H54 (cell line): ENCODE data around the gene C1orf159.

Source experiments
- DNase-seq: peaks from one replicate; pipeline ENCODE4 v3.0.0; 2011; ENCODE audit warnings: low spot score, mixed read lengths; ENCODE audit not compliant: insufficient read length
- FAIRE-seq: peaks from 3 replicates; lab custom pipeline; 2011; peaks lifted over from hg19 to GRCh38; lab: Jason Lieb, UNC
- POLR2A ChIP-seq: IDR thresholded peaks from 2 replicates; pipeline ENCODE4 v1.6.1; 2011; ENCODE audit warnings: low read depth, mild to moderate bottlenecking, low read length

Gene C1orf159

DNA sequence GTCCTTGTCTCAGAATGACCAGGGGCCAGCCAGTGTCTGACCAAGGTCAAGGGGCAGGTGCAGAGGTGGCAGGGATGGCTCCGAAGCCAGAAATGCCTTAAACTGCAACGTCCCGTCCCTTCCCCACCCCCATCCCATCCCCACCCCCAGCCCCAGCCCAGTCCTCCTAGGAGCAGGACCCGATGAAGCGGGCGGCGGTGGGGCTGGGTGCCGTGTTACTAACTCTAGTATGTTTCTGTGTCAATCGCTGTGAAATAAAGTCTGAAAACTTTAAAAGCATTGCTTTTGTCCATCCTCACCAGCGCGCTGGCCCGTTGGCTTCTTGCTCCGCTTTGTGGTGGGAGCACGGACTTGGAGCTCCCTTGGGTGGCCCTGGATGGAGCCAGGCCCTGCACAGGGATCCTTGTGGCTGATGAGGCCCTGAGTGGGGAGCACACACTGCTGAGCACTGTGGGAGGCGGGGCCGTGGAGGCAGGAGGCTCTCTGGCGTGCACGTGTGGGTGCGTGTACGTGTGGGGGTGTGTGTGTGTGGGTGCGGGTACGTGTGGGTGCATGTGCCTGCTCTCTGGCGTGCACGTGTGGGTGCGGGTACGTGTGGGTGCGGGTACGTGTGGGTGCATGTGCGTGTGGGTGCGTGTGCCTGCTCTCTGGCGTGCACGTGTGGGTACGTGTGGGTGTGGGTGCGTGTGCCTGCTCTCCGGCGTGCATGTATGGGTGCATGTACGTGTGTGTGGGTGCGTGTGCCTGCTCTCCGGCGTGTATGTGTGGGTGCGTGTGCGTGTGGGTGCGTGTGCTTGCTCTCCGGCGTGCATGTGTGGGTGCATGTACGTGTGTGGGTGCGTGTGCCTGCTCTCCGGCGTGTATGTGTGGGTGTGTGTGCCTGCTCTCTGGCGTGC, 59.8 kb downstream of the C1orf159 start:
- no peak for DNase-seq
- TF ChIP-seq POLR2A = no peak
- FAIRE-seq = no peak

DNA sequence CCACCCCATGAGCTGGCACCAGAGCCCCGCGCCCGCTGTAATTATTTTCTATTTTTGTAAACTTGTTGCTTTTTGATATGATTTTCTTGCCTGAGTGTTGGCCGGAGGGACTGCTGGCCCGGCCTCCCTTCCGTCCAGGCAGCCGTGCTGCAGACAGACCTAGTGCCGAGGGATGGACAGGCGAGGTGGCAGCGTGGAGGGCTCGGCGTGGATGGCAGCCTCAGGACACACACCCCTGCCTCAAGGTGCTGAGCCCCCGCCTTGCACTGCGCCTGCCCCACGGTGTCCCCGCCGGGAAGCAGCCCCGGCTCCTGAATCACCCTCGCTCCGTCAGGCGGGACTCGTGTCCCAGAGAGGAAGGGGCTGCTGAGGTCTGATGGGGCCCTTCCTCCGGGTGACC, 60.9 kb downstream of the C1orf159 start:
- TF ChIP-seq POLR2A = no peak
- DNase-seq = no peak
- no peak for FAIRE-seq

DNA sequence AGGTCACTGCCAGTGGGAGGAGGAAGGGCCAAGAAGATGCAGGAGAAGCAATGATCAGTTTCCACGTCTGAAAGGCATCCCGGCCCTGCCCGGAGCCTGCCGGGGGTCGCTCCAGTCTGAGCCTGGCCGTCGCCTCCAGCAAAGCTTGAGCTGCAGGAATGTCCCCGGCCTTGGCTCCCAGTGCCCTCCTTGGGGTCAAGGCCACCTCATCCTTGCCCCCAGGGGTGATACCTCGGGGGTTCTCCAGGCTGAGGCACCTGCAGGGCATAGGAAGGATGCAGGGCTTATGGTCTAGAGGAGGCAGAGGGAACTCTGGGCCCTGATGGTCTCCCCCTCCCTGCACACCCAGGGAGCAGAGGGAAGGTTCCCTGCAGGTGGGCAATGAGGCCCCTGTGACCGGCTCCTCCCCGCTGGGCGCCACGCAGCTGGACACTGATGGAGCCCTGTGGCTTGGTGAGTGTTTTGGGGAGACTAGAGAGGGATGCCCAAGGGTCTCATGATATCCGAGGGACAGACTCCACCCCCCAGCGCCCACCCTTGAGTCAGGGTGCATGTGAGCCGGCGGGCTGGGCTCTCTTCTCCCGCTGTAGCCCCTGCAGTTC, 61.7 kb downstream of the C1orf159 start:
- DNase-seq (no peak), FAIRE-seq (no peak)
- TF ChIP-seq POLR2A = no peak

DNA sequence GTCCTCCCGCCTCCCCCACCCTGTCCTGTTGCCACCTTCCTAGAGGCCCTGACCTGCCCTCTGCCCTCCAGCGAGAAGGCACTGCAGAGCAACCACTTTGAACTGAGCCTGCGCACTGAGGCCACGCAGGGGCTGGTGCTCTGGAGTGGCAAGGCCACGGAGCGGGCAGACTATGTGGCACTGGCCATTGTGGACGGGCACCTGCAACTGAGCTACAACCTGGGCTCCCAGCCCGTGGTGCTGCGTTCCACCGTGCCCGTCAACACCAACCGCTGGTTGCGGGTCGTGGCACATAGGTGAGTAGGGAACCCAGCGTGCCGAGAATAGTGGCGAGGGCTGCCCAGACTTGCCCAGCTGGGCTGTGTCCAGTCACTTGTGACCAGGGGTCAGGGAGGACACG, 62.2 kb downstream of the C1orf159 start:
- no peak for TF ChIP-seq POLR2A
- FAIRE-seq (no peak), DNase-seq (no peak)

DNA sequence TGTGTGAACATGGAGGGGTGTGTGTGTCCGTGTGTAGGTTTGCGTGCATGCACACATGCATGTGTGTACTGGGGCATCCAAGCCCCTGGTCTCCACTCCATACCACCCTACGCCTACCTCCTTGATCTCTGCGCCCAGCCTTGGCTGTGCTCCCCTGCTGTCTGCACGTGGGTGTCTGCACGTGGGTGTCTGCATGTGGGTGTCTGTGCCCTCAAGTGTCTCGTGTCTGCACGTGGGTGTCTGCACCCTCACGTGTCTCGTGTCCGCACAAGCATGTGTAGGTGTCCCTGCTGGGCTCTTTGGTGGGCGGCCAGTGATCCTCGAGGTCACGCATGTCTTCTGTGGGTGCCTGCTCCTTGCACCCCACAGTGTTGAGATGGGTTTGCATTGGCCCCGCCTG, 62.9 kb downstream of the C1orf159 start:
- no peak for TF ChIP-seq POLR2A
- FAIRE-seq (no peak), DNase-seq (no peak)

DNA sequence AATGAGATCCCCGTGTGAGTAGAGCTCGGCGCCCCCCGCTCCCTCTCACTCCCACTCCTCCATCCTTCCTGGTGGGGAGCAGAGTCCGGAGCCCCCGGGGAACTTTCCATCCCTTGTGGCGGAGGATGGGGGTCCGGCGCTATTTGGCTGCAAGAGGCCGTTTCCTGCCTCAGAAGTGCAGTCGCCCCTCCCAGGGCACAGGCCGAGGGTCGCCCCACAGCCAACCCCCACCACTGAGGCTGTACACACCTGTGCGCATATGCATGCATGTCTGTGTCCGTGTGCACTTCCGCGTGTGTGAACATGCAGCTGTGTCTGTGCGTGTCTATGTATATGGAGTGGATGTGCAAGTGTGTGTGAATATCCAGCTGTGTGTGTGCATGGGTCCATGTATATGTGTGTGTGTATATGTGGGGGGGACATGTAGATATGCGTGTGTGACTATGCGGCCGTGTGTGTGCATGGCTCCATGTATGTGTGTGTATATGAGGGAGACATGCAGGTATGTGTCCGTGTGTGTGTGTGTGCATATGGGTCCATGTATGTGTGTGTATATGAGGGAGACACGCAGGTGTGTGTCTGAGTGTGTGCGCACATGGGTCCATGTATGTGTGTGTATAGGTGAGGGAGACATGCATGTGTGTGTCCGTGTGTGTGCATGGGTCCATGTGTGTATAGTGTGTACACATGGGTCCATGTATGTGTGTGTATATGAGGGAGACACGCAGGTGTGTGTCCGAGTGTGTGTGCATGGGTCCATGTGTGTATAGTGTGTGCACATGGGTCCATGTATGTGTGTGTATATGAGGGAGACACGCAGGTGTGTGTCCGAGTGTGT, 63.7 kb downstream of the C1orf159 start:
- DNase-seq (no peak), FAIRE-seq (no peak)
- no peak for TF ChIP-seq POLR2A

DNA sequence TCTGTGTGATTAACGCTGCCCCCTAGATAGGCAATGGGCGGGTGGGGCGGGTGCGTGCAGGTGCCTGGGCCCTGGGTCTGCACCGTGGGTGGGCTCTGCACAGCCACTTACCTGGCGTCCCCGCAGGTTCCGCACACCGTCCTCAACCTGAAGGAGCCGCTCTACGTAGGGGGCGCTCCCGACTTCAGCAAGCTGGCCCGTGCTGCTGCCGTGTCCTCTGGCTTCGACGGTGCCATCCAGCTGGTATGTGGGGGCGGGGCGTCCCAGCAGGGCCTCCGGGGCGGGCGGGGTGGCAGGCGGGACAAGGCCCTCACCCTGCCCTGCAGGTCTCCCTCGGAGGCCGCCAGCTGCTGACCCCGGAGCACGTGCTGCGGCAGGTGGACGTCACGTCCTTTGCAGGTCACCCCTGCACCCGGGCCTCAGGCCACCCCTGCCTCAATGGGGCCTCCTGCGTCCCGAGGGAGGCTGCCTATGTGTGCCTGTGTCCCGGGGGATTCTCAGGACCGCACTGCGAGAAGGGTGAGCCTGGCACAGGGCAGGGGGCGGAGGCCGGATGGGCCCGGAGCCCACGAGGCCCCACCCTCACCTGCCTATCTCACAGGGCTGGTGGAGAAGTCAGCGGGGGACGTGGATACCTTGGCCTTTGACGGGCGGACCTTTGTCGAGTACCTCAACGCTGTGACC, 64.6 kb downstream of the C1orf159 start:
- FAIRE-seq (no peak), DNase-seq (no peak)
- no peak for TF ChIP-seq POLR2A

DNA sequence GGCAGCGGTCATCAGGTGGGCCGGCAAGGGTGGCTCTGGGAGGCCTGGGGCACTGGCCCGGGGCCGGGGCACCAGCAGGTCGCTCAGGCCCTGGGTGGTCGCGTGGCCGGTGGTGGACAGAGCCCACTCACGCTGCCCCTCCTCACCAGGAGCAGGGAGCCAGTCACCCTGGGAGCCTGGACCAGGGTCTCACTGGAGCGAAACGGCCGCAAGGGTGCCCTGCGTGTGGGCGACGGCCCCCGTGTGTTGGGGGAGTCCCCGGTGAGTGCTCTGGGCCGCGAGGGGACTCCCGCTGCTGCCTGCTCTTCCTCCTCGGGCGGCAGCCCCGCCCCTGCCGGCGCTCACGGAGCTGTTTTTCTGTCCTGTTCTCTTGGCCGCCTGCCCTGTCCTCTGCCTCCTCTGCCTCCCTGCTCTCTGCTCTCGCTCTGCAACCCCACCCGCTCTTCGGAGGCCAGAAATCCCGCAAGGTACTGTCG, 65.3 kb downstream of the C1orf159 start:
- DNase-seq = no peak
- no peak for FAIRE-seq
- TF ChIP-seq POLR2A = no peak

DNA sequence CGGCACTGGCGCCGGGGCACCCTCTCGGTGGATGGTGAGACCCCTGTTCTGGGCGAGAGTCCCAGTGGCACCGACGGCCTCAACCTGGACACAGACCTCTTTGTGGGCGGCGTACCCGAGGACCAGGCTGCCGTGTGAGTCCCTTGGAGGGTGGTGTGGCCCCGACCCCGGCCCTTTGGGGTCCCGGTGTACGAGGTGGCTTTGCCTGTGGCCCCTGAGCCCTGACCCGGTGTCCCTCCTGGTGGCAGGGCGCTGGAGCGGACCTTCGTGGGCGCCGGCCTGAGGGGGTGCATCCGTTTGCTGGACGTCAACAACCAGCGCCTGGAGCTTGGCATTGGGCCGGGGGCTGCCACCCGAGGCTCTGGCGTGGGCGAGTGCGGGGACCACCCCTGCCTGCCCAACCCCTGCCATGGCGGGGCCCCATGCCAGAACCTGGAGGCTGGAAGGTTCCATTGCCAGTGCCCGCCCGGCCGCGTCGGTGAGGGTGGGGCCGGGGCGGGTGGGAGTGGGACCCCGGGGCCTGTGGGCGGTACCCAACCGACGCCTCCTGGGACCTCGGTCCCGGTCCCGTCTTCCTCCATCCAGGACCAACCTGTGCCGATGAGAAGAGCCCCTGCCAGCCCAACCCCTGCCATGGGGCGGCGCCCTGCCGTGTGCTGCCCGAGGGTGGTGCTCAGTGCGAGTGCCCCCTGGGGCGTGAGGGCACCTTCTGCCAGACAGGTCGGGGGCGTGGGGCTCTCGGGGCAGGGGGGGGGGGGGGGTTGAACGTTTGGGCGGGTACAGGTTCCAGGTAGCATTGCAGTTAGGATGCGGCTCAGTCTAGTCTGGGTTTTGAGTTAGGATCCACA, 66.3 kb downstream of the C1orf159 start:
- FAIRE-seq (no peak), DNase-seq (no peak)
- no peak for TF ChIP-seq POLR2A

DNA sequence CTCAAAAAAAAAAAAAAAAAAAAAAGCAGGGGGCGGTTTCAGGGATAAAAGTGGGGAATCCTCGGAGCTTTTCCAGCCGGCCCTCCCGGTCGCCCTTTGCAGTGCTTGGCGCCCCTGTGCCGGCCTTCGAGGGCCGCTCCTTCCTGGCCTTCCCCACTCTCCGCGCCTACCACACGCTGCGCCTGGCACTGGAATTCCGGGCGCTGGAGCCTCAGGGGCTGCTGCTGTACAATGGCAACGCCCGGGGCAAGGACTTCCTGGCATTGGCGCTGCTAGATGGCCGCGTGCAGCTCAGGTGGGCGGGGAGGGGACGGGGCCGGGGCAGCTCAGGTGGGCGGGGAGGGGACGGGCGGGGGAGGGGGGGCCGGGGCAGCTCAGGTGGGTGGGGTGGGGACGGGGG, 67.1 kb downstream of the C1orf159 start:
- no peak for FAIRE-seq
- TF ChIP-seq POLR2A = no peak
- DNase-seq = no peak

DNA sequence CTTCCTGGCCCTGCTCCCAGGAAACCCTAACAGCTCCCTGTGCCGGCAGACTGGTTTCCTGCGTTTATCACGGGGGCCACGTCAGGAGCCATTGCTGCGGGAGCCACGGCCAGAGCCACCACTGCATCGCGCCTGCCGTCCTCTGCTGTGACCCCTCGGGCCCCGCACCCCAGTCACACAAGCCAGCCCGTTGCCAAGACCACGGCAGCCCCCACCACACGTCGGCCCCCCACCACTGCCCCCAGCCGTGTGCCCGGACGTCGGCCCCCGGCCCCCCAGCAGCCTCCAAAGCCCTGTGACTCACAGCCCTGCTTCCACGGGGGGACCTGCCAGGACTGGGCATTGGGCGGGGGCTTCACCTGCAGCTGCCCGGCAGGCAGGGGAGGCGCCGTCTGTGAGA, 67.9 kb downstream of the C1orf159 start:
- FAIRE-seq (no peak), DNase-seq (no peak)
- TF ChIP-seq POLR2A = no peak

DNA sequence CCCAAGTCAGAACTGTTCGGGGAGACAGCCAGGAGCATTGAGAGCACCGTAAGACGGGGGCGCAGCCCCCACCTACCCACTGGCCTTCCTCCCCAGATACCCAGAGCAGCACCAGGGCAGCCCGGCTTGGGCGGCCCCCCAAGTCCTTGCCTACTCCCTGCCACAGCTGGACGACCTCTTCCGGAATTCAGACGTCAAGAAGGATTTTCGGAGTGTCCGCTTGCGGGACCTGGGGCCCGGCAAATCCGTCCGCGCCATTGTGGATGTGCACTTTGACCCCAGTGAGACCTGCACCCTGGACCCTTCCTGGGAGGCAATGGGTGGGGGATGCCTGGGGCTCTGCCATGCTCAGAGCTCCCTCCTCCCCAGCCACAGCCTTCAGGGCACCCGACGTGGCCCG, 68.5 kb downstream of the C1orf159 start:
- TF ChIP-seq POLR2A = no peak
- DNase-seq (no peak), FAIRE-seq (no peak)
